Measurements from ENCODE around the gene IRAK2.

IRAK2 gene

GRCh38 chr3:10121064-10121463 is 43.7 kb upstream of the IRAK2 start:
- no peak for TF ChIP-seq TAF1 (IDR thresholded peaks at IDR 0.05; ENCODE audit: borderline replicate concordance, insufficient read depth, low read length)
- TF ChIP-seq SIN3A (IDR thresholded peaks at IDR 0.05; ENCODE audit: borderline replicate concordance, insufficient read depth, low read length): no peak
- TF ChIP-seq REST (IDR thresholded peaks at IDR 0.05; ENCODE audit: insufficient read depth in 1 of 2, low read depth in 2 of 2, low read length in 2 of 2): no peak
- TF ChIP-seq FOXP2 (optimal IDR thresholded peaks at IDR 0.05; ENCODE audit: borderline replicate concordance, extremely low read depth, extremely low read length, insufficient read depth): no peak
- TF ChIP-seq POLR2AphosphoS5 (IDR thresholded peaks at IDR 0.05; ENCODE audit: low read depth, low read length): no peak

GRCh38 chr3:10122724-10123123 is 42.0 kb upstream of the IRAK2 start:
- TF ChIP-seq REST (IDR thresholded peaks at IDR 0.05; ENCODE audit: insufficient read depth in 1 of 2, low read depth in 2 of 2, low read length in 2 of 2): no peak
- TF ChIP-seq TAF1 (IDR thresholded peaks at IDR 0.05; ENCODE audit: borderline replicate concordance, insufficient read depth, low read length): no peak
- no peak for TF ChIP-seq SIN3A (IDR thresholded peaks at IDR 0.05; ENCODE audit: borderline replicate concordance, insufficient read depth, low read length)
- TF ChIP-seq FOXP2 (optimal IDR thresholded peaks at IDR 0.05; ENCODE audit: borderline replicate concordance, extremely low read depth, extremely low read length, insufficient read depth): no peak
- no peak for TF ChIP-seq POLR2AphosphoS5 (IDR thresholded peaks at IDR 0.05; ENCODE audit: low read depth, low read length)

DNA sequence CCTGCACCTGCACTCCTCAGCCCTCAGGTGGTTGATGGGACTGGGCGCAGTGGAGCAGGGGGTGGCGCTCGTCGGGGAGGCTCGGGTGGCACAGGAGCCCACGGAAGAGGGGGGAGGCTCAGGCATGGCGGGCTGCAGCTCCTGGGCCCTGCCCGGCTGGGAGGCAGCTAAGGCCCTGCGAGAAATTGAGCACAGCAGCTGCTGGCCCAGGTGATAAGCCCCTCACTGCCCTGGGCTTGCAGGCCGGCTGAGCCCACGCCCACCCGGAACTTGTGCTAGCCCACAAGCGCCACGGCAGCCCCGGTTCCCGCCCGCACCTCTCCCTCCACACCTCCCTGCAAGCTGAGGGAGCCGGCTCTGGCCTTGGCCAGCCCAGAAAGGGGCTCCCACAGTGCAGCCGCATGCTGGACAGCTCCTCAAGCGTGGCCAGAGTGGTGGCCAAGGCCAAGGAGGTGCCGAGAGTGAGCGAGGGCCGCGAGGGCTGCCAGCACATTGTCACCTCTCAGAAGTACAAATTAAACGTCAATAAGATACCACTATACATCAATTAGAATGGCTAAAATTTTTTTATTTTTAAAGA is 28.2 kb upstream of the IRAK2 start:
- TF ChIP-seq REST (IDR thresholded peaks at IDR 0.05; ENCODE audit: insufficient read depth in 1 of 2, low read depth in 2 of 2, low read length in 2 of 2): peak in 1 of 2 experiments; percentile 72; a peak in 2 of 4 replicates
- TF ChIP-seq SIN3A (IDR thresholded peaks at IDR 0.05; ENCODE audit: borderline replicate concordance, insufficient read depth, low read length): no peak

DNA sequence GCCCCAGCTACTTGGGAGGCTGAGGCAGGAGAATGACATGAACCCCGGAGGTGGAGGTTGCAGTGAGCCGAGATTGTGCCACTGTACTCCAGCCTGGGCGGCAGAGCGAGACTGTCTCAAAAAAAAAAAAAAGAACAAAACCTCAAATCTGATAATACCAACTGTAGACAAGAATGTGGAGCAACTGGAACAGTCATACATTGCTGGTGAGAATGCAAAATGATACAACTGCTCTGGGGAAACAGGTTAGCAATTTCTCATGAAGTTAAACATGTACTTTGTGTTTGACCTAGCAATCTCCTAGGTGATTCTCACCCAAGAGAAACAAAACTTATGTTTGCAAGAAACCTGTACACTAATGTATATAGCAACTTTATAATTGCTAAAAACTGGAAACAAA is 27.5 kb upstream of the IRAK2 start:
- TF ChIP-seq TAF1 (IDR thresholded peaks at IDR 0.05; ENCODE audit: borderline replicate concordance, insufficient read depth, low read length) (no peak), POLR2AphosphoS5 (IDR thresholded peaks at IDR 0.05; ENCODE audit: low read depth, low read length) (no peak), REST (IDR thresholded peaks at IDR 0.05; ENCODE audit: insufficient read depth in 1 of 2, low read depth in 2 of 2, low read length in 2 of 2) (no peak), SIN3A (IDR thresholded peaks at IDR 0.05; ENCODE audit: borderline replicate concordance, insufficient read depth, low read length) (no peak), FOXP2 (optimal IDR thresholded peaks at IDR 0.05; ENCODE audit: borderline replicate concordance, extremely low read depth, extremely low read length, insufficient read depth) (no peak)

GRCh38 chr3:10140996-10141546 is 23.6 kb upstream of the IRAK2 start:
- no peak for TF ChIP-seq REST (IDR thresholded peaks at IDR 0.05; ENCODE audit: insufficient read depth in 1 of 2, low read depth in 2 of 2, low read length in 2 of 2)
- no peak for TF ChIP-seq TAF1 (IDR thresholded peaks at IDR 0.05; ENCODE audit: borderline replicate concordance, insufficient read depth, low read length)
- TF ChIP-seq FOXP2 (optimal IDR thresholded peaks at IDR 0.05; ENCODE audit: borderline replicate concordance, extremely low read depth, extremely low read length, insufficient read depth): no peak
- no peak for TF ChIP-seq POLR2AphosphoS5 (IDR thresholded peaks at IDR 0.05; ENCODE audit: low read depth, low read length)
